ENCODE data around the gene RIT2.

Gene RIT2

GRCh38 chr18:43080671-43081070 lies 34.8 kb downstream of the RIT2 start:
- no peak for DNase-seq

GRCh38 chr18:43079422-43079821 lies 36.1 kb downstream of the RIT2 start:
- DNase-seq: no peak

GRCh38 chr18:43078478-43079092 lies 36.9 kb downstream of the RIT2 start:
- no peak for DNase-seq

GRCh38 chr18:43077510-43078308 lies 37.8 kb downstream of the RIT2 start:
- DNase-seq: no peak

GRCh38 chr18:43073771-43074170 lies 41.7 kb downstream of the RIT2 start:
- DNase-seq: no peak

- no peak for DNase-seq
These were observed 46.7 kb downstream of the RIT2 start for GRCh38 chr18:43068781-43069180.

- no peak for DNase-seq
These were observed 47.9 kb downstream of the RIT2 start for GRCh38 chr18:43067570-43067969.

- DNase-seq: no peak
These were observed 53.7 kb downstream of the RIT2 start for GRCh38 chr18:43061816-43062215.

- no peak for DNase-seq
These were observed 54.2 kb downstream of the RIT2 start for GRCh38 chr18:43061318-43061717.

GRCh38 chr18:43060020-43060419 lies 55.5 kb downstream of the RIT2 start:
- DNase-seq: no peak

- no peak for DNase-seq
These were observed 60.5 kb downstream of the RIT2 start for GRCh38 chr18:43054815-43055519.

- DNase-seq: no peak
These were observed 66.5 kb downstream of the RIT2 start for GRCh38 chr18:43049021-43049420.

- no peak for DNase-seq
These were observed 69.2 kb downstream of the RIT2 start for GRCh38 chr18:43046322-43046721.

GRCh38 chr18:43043626-43044025 lies 71.9 kb downstream of the RIT2 start:
- no peak for DNase-seq

- no peak for DNase-seq
These were observed 75.2 kb downstream of the RIT2 start for GRCh38 chr18:43040281-43040680.

GRCh38 chr18:43034683-43035500 lies 80.6 kb downstream of the RIT2 start:
- DNase-seq: no peak

- DNase-seq: no peak
These were observed 84.3 kb downstream of the RIT2 start for GRCh38 chr18:43031169-43031568.

- DNase-seq: no peak
These were observed 86.1 kb downstream of the RIT2 start for GRCh38 chr18:43029414-43029813.

- no peak for DNase-seq
These were observed 92.6 kb downstream of the RIT2 start for GRCh38 chr18:43022874-43023273.

GRCh38 chr18:43017622-43018021 lies 97.9 kb downstream of the RIT2 start:
- no peak for DNase-seq

GRCh38 chr18:43013486-43013885 lies 102.0 kb downstream of the RIT2 start:
- DNase-seq: no peak

- no peak for DNase-seq
These were observed 102.5 kb downstream of the RIT2 start for GRCh38 chr18:43012951-43013350.

- no peak for DNase-seq
These were observed 104.9 kb downstream of the RIT2 start for GRCh38 chr18:43010611-43011010.

All from activated T-cell treated with anti-CD3 and anti-CD28 coated beads, Interleukin-2, amount 50 U/mL, for 48 hours (primary cell).